SKM-1 (cell line): ENCODE results near the gene ECE2.

Experiments
- DNase-seq: peaks from one replicate; lab custom pipeline; 2025; ENCODE audit not compliant: unreplicated experiment; lab: John Stamatoyannopoulos, UW

ECE2 gene

GRCh38 chr3:184275961-184276910 lies at the start of gene ECE2:
TSS of gene ECE2 (plus strand) at chr3:184276022. CDS start at chr3:184276154, 132 bp downstream.
- DNase-seq, result no peak

- DNase-seq, result no peak
These were observed 48.3 kb upstream of the ECE2 start for GRCh38 chr3:184227481-184227935.

- no peak for DNase-seq
These were observed 47.3 kb upstream of the ECE2 start for GRCh38 chr3:184228376-184229137.

DNA sequence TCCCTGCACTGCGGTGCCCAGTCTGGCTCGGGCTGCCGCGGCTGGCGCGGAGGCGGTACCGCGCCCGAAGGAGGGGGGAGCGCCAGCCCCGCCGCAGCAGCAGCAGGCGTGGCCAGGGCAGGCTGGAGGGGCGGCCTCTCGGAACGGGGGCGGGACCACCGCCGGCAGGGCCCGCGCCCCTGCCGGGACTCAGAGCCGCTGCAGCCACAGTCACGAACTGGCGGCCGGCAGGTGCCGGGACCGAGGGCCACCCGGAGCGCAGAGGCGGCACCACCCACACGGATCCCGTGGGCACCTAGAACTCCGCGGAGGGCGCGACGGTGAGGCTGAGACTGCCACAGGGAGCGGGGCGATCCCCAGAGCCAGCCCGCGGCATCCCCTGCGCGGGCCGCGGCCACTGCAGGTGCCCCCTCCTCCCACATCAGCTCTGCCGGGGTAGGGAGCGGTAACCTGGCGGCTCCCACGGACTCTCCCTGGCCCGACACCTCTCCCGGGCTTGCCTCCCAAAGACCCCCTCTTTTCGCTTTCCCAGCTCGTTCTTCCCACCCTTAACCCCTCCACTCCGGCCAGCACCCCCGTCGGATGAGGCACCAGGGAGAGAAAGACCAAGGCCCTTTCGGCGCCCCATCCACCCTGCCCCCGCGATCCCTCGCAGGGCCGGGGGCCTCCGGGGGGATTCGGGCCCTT lies 46.3 kb upstream of the ECE2 start, which contains the start of gene VWA5B2:
VWA5B2 (plus strand) TSS at position 192 of the 687 bp plus-strand sequence. CDS start 944 bp downstream, outside the sequence.
- DNase-seq, result no peak

DNA sequence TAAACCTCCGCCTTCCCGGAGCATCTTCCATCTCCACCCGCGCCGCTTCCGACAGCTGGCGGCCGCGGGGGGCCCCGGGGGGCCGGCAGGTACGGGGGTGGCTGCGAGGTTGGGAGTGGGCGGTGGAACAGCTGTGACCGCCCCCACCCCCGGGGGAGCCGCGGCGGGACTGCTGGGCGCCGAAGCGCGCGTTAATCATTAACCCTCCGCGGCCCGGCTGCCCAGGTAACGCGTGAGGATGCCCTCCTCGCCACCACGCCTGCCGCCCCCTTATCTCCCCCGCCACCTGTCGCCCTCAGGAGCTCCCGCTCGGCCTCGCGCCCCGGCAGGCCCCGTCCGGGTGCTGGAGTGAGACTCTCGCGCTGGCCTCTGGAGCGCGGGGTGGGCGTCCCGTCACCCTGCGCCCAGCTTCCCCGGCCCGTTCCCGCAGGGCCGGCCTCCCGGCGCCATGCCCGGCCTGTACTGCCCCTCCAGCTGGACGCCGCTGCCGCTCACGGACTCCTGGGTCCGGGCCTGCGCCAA lies 45.7 kb upstream of the ECE2 start:
- DNase-seq, result no peak

DNA sequence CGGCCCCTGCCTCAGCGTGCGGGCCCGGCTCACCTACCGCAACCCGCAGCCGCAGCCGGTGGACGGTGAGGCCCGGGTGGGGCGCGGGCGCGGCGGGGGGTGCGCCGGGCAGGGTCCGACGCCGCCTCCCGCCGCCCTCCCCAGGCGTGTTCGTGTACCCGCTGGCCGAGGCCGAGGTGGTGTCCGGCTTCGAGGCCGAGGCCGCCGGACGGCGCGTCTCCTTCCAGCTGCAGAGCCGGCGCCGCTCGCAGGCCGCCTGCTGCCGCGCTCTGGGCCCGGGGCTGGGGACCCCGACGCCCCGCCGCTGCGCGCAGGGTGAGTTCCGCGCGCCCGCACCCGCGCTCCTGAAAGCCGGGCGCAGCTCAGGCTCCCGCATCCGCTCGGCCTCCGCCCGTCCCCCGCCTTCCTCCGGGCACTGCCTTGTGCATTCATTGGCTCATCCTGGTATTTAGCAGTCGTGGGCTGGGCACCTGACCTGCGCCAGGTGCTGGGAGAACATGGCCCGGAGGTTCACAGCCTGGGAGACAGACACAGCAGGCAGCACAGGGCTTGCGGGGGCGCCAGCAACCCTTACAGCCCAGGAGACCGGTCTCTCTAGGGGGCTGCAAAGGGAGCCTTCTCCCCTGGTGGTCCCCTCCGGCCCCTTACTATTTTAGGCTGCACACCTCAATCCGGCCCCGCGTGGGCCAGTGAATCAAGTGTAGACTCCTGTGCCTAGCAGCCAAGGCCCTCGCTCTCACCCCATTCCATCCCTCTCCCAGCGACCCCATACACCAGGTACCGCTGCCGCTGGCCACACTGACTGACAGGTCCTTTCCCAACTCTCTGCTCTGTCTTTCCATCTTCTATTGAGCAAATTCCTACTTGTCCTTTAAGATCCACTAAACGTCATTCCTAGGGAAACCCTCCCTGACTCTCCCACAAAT lies 45.0 kb upstream of the ECE2 start:
- DNase-seq, result no peak

DNA sequence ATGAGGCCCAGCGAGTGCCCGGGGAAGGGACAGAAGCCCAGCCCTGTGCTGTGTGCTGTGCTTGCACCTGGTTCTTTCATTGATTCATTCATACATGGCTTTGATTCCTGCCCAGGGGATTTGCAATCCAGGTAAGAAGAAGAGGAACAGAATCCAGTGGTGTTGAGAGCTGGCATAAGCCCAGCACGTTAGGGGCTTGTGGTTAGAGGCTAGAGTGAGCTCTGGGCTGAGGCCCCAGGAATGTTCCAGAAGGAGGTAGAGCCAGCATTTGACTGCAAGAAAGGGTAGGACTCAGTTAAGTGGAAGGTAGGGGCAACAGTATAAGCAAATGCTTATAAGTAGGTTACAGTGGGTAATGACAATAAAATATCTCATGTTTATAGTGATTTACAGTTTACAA lies 44.2 kb upstream of the ECE2 start:
- no peak for DNase-seq

DNA sequence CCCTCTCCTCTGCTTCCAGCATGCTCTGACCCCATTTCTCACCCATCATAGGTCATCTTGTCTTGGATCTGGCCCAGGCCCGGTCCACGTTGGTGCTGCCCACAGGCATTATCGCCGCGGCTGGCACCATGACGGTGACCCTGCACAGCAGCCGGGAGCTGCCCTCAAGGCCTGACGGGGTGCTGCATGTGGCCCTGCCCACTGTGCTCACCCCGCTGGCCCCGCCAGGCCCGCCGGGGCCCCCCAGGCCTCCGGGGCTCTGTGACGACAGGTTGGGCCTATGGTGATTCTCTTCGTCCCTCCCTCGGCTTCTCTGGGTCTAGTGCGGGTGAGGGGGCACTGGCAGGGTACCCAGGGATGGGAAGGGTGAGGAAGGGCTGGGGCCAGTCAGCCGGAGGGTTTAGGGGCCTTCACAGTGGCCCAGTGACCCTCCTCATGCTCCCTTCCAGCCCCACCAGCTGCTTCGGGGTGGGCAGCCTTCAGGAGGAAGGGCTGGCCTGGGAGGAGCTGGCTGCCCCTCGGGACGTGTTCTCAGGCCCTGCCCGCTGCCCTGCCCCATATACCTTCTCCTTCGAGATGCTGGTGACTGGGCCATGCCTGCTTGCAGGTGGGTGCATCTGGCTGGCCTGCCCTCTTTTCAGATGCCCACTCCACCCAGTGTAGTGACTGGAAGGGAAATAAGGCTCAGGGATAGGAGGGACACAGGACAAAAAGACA lies 42.5 kb upstream of the ECE2 start:
- no peak for DNase-seq

DNA sequence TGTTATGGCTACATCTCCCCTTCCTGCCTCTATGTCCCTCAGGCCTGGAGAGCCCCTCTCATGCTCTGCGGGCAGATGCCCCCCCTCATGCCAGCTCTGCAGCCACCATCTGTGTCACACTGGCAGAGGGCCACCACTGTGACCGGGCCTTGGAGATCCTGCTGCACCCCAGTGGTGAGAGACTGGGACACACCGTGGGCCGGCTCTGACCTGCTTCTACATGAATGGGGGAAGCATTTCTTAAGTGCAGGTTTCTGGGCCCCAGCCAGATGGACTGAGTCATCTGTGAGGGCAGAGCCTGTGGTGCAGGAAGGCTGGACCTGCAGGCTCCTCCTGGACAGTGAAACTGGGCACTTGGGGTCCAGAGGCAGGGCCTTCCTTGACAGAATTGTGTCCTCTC lies 41.6 kb upstream of the ECE2 start:
- no peak for DNase-seq

DNA sequence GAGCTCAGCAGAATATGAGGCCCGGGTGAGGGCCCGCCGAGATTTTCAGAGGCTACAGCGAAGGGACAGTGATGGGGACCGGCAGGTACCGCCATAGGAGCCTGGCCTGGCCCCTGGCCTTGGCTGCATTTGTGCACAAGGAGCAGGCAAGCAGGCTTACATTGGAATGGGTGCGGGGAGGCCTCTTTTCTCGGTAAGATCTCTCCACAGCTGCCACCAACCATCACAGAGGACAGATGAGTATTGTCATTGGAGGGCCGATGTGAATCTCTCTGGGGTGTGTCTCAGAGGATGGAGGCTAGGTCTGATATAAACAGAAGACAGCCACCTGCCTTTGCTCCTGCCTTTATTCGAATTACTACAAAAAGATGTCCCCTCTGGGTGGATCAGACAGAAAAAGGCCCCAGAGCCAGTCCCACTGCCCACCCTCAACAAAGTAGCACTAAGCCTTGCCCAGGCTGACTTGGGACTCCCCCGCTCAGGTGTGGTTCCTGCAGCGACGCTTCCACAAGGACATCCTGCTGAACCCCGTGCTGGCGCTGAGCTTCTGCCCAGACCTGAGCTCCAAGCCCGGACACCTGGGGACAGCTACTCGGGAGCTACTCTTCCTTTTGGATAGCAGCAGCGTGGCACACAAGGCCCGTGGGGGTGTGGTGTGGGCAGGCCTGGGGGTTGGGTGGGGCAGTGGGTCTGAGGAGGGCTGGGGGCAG lies 41.0 kb upstream of the ECE2 start:
- DNase-seq, result no peak

GRCh38 chr3:184235381-184236032 lies 40.3 kb upstream of the ECE2 start:
- no peak for DNase-seq

DNA sequence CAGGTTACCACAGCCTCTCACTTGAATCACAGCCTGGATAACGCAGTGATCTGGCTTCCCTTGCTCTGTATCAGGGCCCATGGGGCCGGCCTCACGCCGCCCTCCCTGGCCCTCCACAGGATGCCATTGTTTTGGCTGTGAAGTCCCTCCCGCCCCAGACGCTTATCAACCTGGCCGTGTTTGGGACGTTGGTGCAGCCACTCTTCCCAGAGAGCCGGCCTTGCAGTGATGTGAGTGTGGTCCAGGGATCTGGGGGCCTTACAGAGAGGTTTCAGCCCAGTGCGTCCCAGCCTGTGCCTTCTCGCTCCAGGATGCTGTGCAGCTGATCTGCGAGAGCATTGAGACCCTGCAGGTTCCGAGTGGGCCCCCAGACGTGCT lies 39.8 kb upstream of the ECE2 start:
- DNase-seq, result no peak

GRCh38 chr3:184236636-184237035 lies 39.2 kb upstream of the ECE2 start:
- no peak for DNase-seq

DNA sequence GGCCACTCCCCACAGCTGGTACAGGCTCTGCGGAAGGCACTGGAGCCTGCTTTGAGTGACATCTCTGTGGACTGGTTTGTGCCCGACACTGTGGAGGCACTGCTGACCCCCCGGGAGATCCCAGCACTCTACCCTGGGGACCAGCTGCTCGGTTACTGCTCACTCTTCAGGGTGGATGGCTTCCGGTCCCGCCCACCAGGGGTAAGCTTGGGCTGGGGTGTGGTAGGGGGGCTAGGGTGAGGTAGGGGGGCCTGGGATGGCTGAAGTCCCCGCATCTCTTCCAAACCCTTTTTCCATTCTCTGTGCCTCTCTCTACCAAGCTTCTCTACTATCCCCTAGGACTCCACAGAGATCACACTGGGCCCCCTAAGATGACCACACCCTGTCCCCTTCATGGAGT lies 38.6 kb upstream of the ECE2 start:
- no peak for DNase-seq

GRCh38 chr3:184237807-184238206 lies 38.0 kb upstream of the ECE2 start:
- DNase-seq, result no peak

GRCh38 chr3:184238246-184238818 lies 37.5 kb upstream of the ECE2 start:
- no peak for DNase-seq

- no peak for DNase-seq
These were observed 36.6 kb upstream of the ECE2 start for GRCh38 chr3:184239221-184239620.

DNA sequence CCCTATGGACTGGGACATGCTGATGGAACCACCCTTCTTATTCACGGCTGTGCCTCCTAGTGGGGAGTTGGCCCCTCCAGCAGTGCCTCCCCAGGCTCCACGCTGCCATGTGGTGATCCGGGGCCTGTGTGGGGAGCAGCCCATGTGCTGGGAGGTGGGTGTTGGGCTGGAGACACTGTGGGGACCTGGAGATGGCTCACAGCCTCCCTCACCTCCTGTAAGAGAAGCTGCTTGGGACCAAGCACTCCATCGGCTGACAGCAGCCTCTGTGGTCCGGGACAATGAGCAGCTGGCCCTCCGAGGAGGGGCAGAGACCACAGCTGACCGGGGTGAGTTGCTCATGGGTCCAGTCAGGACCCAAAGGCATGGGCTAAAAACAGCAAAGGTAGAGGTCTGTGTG lies 36.1 kb upstream of the ECE2 start:
- no peak for DNase-seq
